GM21381 (cell line): Measurements from ENCODE around the gene RPL35.

Source experiments
- ATAC-seq: cut with Tn5 transposase; IDR thresholded peaks from one replicate; pipeline ENCODE4 v1.9.1; 2021; ENCODE audit warnings: mild to moderate bottlenecking, moderate library complexity; ENCODE audit not compliant: unreplicated experiment

Gene RPL35

DNA sequence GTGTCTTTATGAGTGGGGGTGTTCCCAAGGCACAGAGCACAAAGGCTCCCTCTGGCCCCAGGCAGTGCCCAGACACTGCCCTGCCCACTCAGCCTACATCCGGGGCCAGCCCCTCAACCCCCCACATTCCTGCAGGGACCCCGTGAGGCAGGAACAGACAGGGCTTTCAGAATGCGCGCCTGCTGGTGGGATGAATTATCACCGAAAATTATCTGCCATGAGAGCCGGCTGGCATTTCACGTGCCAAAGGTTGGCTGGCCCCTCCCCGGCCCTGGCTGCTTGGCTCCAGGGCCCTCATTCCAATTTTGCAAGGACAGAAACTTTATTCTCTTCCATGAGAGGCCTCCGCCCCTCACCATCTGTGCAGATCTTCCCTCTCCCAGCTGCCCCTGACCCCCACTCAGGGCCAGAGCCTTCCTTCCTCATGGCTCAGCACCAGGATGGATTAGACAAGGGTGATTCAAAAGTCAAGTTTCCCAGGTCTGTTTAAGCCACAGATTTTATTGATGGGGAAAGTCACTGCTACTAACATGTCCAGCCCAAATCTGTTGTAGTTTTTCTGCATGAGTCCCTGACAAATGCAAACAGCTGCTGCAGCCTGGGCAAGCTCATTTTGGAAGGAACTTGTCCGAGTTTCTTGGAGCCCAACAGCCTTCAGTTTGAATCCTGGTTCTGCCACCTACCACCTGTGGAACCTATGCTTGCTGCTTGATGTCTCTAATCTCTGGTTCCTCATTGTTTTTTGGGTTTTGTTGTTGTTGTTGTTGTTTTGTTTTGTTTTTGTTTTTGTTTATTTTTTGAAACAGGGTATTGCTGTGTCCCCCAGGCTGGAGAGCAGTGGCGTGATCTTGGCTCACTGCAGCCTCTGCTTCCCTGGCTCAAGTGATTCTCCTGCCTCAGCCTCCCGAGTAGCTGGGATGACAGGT is 40.8 kb downstream of the RPL35 start:
- ATAC-seq = no peak

DNA sequence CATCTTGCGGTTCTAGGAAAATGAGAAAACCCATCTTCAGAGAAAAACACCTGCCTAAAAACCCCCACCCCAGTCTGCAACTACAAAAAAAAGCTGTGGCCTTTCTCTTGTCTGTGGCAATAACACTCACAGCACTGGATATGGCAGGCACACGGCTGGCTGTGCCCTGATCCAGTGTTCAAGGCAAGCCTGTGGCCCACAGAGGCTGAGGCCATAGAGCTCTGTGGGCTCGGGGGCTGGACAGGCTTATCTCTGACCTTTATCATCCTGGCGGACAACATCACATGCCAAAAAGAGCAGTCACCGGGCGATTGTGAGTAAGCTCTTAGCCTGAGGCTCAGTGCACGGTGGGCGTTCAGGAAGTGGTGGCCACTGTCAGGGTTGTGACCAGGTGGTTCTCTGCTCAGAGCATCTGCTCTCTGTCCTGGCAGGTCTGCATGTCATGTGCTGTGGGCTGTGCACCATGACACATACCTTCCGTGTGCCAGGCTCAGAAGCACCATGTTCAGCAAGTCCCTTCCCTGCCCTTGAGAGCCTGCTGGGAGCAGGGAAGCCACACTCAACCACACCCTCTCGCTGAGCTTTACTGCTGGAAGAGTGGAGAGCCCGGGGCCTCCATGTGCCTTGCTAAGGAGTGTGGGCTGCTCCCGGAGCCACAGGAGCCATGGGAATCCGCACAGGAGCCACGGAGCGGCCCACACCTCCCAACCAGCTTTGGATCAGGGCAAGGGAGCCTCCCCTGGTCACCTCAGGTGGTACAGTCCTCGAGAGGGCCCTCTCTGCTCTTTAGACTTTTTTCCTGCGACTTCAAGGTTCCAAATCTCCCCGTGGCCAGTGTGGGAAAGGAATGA is 43.1 kb downstream of the RPL35 start:
- ATAC-seq = no peak

DNA sequence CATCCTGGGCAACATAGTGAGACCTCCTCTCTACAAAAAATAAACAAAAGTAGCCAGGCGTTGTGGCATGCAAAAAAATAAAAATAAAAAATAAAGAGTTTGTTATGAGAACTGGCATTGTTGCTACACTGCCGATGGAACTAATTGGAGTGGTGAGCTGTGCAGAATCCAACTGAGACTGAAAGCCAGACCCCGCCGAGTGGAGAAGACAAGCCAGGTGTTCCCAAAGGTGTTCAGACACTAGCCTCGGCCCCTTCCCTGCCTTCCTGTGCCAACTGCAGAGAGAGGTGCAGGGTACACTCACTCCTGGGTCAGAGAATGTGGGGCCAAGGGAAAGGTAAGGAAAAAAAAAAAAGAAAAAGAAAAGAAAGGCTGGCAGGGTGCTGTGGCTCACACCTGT is 46.2 kb downstream of the RPL35 start:
- no peak for ATAC-seq

DNA sequence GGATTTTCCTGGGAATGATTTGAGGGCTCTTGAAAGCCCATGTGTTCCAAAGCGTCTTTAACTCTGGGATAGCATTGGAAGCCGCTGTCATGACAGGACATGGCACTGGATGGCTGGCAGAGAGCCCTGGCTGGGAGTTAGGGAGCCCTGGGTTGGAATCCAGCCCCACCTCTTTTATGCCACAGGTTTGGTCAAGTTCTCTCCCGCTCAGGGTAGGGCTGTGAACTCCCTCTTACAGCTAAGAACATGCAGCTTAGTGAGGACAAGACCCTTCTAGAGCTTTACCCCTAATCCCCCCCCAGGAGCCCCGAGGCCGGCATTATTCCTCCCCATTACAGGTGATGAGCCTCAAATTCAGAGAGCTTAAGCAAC is 47.6 kb downstream of the RPL35 start:
- ATAC-seq = no peak

DNA sequence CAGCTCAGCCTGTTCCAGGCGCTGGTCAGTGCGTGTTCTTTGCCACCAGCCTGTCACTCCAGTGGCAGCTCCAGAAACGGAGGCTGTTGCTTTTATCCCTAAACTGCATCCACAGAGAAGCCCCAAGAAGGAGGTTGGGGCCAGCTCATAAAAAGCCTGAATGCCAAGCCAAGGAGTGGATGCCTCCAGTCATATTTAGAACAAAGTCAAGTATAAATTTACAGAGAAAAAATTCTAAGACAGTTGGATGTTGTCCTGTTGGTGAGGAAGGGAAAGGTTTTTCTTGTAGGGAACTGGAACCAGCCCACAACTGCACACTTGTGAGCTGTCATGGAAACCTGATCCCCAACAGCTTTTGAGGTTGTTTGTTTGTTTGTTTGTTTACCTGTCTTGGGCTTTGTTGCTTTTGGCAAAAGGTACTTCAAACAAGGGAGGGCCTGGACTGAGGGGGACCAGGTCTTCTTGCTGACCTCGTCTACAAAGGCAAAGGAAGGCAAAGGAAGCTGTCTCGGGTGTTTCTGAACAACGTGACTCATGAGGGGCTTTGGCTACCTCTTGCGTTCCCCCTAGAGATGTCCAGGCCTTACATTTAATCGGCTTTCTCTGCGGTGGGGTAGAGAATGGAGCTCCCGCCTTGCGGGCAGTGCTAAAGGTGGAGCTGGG is 48.1 kb downstream of the RPL35 start:
- ATAC-seq = no peak

DNA sequence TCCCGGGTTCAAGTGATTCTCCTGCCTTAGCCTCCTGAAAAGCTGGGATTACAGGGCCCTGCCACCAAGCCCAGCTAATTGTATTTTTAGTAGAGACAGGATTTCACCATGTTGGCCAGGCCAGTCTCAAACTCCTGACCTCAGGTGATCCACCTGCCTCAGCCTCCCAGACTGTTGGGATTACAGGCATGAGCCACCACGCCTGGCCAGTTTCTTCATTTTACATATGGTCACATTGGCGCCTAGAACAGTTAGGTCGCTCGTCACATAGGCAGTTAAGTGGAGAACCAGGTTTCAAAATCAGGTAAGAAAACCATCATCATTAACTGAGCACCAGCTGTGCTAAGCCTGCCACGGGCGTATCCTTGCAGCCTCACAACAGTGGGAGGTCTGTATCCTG is 48.7 kb downstream of the RPL35 start:
- ATAC-seq = no peak

DNA sequence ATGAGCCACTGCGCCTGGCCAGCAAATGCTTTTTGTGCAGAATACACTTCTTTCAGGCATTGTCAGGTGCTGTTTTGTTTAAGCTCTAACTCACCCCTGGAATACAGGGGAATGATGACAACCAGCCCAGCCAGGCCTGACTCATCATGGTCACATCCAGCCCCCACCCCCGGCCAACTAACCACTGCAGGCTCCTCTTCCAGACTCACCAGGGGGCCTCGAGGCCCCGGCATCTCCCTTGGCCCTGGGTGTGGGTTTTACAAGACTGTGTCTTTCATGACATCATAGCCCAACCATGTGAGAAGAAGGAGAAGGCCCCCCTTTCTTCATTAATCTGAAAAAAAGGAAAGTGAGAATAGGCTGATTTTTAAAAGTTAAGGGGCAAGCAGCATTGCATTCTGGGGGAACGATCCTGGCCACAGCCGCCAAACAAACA is 49.3 kb downstream of the RPL35 start:
- no peak for ATAC-seq

DNA sequence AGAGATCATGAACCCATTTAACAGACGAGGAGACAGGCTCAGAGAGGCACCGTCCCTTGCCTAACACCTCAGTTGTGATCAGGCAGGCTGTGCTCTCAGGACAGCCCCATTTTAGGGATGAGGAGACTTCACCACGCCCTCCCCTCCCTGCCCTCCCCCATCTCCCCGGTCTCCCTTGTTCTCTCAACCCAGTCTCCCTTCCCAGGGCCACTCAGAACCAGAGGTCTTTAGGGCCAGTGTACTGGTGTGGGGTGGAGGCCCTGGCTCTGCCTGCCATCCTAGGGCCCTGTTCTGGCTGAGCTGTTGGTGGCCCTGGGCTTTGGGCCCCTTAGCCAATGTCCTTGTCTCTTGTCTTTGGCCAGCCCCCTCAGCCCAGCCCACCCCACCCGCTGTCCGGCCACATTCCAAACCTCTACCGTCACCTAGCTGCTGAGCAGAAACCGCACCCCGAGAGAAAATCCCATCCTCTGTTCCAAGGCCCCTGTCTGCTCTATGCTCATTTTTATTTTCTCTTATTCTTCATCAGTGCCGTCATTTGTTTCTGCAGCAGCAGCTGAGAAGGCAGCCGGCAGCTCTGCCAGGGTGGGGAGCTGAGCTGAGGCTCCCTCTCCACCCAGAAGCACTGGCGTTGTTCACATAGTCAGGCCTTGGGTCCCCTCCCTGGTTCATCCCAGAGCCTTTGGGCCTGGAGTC is 50.9 kb downstream of the RPL35 start:
- no peak for ATAC-seq

DNA sequence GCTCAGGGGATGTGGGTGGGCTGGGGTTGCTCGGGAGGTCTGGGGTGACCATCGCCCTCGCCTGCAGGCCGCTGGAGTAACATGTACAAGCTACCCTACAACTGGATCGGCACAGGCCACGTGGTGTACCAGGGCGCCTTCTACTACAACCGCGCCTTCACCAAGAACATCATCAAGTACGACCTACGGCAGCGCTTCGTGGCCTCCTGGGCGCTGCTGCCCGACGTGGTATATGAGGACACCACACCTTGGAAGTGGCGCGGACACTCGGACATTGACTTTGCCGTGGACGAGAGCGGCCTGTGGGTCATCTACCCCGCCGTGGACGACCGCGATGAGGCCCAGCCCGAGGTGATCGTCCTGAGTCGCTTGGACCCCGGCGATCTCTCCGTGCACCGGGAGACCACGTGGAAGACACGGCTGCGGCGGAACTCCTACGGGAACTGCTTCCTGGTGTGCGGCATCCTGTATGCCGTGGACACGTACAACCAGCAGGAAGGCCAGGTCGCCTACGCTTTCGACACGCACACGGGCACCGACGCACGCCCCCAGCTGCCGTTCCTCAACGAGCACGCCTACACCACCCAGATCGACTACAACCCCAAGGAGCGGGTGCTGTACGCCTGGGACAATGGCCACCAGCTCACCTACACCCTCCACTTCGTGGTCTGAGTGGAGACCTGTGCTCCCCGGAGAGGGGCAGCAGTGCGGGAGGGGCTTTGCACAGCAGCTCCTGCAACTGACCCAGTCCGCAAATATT is 51.8 kb downstream of the RPL35 start:
- no peak for ATAC-seq

DNA sequence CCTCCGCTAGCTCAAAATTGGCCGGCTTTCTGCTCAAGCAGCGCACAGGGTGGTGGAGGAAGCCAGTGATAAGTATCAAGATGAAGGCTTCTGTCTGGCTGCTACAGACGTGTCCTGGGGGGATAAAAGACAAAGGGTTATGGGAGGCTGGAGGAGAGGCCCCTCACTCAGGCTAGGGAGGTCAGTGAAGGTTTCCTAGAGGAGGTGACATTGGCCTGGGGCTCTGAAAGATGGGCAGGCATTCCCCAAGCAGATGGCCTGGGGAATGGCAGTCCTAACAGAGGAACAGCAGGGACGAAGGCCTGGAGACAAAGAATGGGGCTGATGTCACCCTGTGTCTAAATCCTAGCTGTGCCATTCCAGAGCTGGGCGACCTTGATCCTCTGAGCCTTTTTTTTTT is 52.5 kb downstream of the RPL35 start:
- ATAC-seq = no peak

DNA sequence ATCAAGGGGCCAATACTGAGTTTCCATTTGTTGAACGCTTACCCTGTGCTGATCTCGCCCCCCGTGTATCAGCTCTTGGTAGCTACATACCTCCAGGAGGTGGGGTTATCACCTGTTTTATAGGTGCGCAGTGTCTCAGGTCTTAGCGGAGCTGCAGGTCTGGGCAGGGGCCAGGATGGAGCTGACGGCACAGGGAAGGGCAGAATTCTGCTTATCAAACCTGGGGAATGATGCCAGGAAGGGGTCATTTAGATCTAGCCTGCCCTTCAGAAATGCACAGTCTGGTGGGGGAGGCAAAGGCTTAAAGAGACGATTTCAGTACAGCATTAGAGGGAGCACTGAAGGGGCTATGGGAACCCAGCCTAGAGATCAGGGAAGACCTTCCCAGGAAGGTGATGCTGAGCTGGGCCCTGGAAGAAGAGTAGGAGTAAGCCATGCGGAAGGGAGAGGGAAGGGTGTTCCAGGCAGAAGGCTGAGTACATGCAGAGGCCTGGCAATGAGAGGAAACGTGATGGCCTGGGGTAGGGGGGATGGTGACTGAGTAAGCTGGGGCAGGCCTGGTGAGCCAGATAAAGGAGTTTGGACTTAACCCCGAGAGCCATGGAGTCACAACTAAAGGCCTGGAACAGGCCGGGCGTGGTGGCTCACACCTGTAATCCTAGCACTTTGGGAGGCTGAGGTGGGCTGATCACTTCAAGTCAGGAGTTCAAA is 53.4 kb downstream of the RPL35 start:
- no peak for ATAC-seq
